GM06990 (cell line): ENCODE data around the gene FIBP.
A peak's percentile ranks its signal among the peaks of the same experiment; 100 is the strongest.

Experiments
- DNase-seq: peaks from one replicate; pipeline ENCODE4 v3.0.0-alpha.2; 2011; ENCODE audit not compliant: insufficient read length; ENCODE audit errors: extremely low read depth
- H3K27me3 ChIP-seq: replicated peaks from 2 replicates; pipeline ENCODE4 v1.6.0; 2011; ENCODE audit warnings: low read length; ENCODE audit not compliant: control insufficient read depth, insufficient read depth
- H3K36me3 ChIP-seq: 2 replicates; pipeline ENCODE4 v1.5.1; 2011; ENCODE audit warnings: low read length; ENCODE audit not compliant: control insufficient read depth, insufficient read depth
- H3K4me3 ChIP-seq: replicated peaks from 2 replicates; pipeline ENCODE4 v1.5.1; 2011; ENCODE audit warnings: low read depth, mild to moderate bottlenecking, control low read depth, low read length
- CTCF ChIP-seq: IDR thresholded peaks from 2 replicates; pipeline ENCODE4 v1.5.1; 2011; ENCODE audit warnings: low read length, control low read depth, mild to moderate bottlenecking, inconsistent platforms; ENCODE audit not compliant: insufficient read depth, poor library complexity, severe bottlenecking

Gene FIBP

DNA sequence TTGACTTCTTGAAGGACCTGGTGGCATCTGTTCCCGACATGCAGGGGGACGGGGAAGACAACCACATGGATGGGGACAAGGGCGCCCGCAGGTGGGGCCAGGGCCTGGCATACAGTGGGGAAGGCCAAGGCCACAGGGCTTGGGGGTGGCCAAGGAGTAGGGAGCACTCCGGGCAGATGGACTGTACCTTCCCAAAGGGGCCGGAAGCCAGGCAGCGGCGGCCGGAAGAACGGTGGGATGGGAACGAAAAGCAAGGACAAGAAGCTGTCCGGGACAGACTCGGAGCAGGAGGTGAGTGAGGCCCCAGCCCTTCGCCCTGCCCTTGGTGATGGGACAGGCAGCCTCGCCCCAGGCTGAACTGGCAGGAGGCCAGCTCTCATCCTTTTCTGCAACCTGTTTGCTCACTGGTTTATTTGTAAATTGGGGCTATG lies 32.1 kb upstream of the FIBP start:
- peak overlapping the region; percentile 74 for H3K4me3 ChIP-seq
- H3K36me3 ChIP-seq, result peaks cover 15% of the 10 kb centered on the region
- DNase-seq, result no peak
- TF ChIP-seq CTCF, result no peak
- no peaks in the 10 kb centered on the region for H3K27me3 ChIP-seq

DNA sequence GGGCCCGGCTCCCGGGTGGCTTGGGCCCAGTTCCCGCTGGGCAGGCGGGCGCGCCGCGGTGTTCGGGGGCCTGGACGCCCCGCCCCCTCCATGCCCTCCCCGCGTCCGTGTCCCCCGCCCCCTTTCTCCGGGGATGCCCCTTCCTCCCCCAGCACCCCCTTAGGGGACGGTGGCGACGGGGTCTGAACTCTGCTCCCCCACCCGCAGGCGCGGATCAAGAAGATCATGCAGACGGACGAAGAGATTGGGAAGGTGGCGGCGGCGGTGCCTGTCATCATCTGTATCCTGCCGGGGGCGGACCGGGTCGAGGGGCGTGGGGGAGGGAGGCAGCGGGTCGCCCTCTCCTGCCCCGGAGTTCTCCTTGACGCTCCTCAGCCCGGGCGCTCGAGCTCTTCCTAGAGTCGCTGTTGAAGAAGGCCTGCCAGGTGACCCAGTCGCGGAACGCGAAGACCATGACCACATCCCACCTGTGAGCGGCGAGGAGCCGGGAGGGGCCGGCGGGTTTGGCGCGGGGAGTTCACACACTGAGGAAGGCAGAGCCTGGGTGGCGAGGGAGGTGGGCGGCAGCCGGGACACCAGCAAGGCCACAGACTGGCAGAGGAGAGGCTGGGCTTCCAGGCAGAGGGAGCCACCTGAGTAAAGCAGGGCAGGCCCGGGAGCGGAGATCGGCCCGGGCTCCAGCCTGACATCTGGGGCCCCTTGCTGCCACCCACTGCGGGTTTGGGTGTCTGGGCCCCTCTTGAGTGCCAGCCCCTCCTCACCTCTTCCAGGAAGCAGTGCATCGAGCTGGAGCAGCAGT lies 31.5 kb upstream of the FIBP start:
- DNase-seq, result no peak

GRCh38 chr11:65919141-65919572 lies 30.9 kb upstream of the FIBP start, which contains the start of gene DRAP1:
TSS of gene DRAP1 (plus strand) at chr11:65919426. CDS start at chr11:65919502, 76 bp downstream.
- Histone ChIP-seq H3K4me3 (peak within 1 kb of the TSS; percentile 96), H3K36me3 (peaks cover 13% of the 10 kb centered on the region), H3K27me3 (no peaks in the 10 kb centered on the region)
- DNase-seq, result peak; percentile 96
- TF ChIP-seq CTCF, result no peak

More for the DNA sequence above, 31.5 kb upstream of the FIBP start:
- Histone ChIP-seq H3K36me3 (peaks cover 15% of the 10 kb centered on the region), H3K4me3 (peak overlapping the region; percentile 74), H3K27me3 (no peaks in the 10 kb centered on the region)
- no peak for TF ChIP-seq CTCF

- Histone ChIP-seq H3K4me3 (peak within 1 kb of the TSS; percentile 96), H3K36me3 (peaks cover 13% of the 10 kb centered on the region), H3K27me3 (no peaks in the 10 kb centered on the region)
- no peak for DNase-seq
- no peak for TF ChIP-seq CTCF
Observed at GRCh38 chr11:65918211-65919140, 30.2 kb upstream of the FIBP start, which contains the start of gene C11orf68. TSS of gene C11orf68 (minus strand) at chr11:65919062. CDS start at chr11:65919031, 31 bp downstream.

DNA sequence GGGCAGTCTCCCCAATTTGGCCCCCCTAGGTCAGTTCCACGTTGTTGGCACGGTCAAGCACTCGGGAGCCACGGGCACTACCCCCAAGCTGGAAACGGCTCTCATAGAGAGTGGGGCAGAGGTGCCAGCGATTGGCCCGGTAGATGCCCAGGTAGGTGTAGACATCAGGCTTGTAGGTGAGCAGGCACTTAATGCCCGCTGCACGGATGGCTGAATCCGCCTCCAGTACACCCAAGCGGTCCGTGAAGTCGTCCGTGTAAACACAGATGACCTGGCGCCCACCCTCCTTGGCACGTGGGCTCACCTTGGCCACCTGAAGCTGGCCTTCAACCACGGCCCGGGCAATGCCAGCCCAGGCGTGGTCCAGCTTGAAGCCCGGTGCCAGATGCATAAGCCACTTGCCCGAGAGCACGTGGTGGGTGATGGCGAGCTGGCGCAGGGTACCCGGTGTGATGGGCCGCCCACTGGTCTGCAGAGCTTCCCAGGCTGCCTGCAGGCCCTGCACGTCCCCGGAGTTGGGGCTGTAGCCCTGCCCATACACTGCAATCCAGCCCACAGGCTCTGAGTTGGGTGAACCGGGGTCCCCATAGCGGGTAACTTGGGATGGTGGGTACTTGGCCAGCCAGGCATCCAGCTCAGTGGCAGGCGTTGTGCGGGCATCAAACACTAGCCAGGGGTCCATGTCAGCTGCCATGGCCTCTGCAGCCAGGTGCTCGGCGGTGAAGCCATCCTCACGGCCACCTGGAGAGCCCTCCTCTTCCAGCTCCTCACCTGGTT lies 29.4 kb upstream of the FIBP start:
- DNase-seq, result no peak
- H3K27me3 ChIP-seq, result no peaks in the 10 kb centered on the region
- peak overlapping the region; percentile 96 for H3K4me3 ChIP-seq
- TF ChIP-seq CTCF, result no peak
- H3K36me3 ChIP-seq, result peaks cover 8% of the 10 kb centered on the region
